ENCODE data around the gene RPS6KA5.

- TF ChIP-seq DEAF1 (CRISPR knock-in tag; IDR thresholded peaks at IDR 0.05) = no peak
- TF ChIP-seq, protein P1, sequence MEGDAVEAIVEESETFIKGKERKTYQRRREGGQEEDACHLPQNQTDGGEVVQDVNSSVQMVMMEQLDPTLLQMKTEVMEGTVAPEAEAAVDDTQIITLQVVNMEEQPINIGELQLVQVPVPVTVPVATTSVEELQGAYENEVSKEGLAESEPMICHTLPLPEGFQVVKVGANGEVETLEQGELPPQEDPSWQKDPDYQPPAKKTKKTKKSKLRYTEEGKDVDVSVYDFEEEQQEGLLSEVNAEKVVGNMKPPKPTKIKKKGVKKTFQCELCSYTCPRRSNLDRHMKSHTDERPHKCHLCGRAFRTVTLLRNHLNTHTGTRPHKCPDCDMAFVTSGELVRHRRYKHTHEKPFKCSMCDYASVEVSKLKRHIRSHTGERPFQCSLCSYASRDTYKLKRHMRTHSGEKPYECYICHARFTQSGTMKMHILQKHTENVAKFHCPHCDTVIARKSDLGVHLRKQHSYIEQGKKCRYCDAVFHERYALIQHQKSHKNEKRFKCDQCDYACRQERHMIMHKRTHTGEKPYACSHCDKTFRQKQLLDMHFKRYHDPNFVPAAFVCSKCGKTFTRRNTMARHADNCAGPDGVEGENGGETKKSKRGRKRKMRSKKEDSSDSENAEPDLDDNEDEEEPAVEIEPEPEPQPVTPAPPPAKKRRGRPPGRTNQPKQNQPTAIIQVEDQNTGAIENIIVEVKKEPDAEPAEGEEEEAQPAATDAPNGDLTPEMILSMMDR (IDR thresholded peaks at IDR 0.05 in 2 of 3, conservative IDR thresholded peaks at IDR 0.05 in 1 of 3; ENCODE audit: insufficient read depth in 2 of 3, low read depth in 1 of 3, low read length in 3 of 3) = no peak
These were observed 189.4 kb downstream of the RPS6KA5 start for GRCh38 chr14:90870950-90871604.
